Cardiac fibroblast (primary cell): Measurements from ENCODE around the gene GAS2L2.
A peak's percentile ranks its signal among the peaks of the same experiment; 100 is the strongest.

Source experiments
- DNase-seq, 2 donors: peaks; one replicate each; pipeline versions ENCODE4 v3.0.0 to v3.0.0-alpha.2; 2010; ENCODE audit warnings: low read depth in 2 of 2
- H3K4me3 ChIP-seq, 2 donors: replicated peaks in 1 of 2; 1 replicate in 1 of 2; 2 replicates in 1 of 2; pipeline ENCODE4 v1.5.1; 2011; ENCODE audit warnings: low read depth in 2 of 2, low read length in 2 of 2, mild to moderate bottlenecking in 2 of 2, moderate library complexity in 1 of 2
- CTCF ChIP-seq: IDR thresholded peaks from one replicate; pipeline ENCODE4 v1.5.1; 2011; ENCODE audit warnings: low read depth, mild to moderate bottlenecking, low read length, inconsistent platforms

GAS2L2 gene

GRCh38 chr17:35747540-35748017, 5.5 kb downstream of the GAS2L2 start:
- H3K4me3 ChIP-seq, result no peak overlapping the region
- DNase-seq, result peak; percentile 86 to 87
- peak; percentile 83 for TF ChIP-seq CTCF

- no peak overlapping the region for H3K4me3 ChIP-seq
- no peak for DNase-seq
- TF ChIP-seq CTCF, result no peak
Observed at GRCh38 chr17:35745749-35746320, 7.2 kb downstream of the GAS2L2 start.

- TF ChIP-seq CTCF, result no peak
- no peak overlapping the region for H3K4me3 ChIP-seq
- DNase-seq, result no peak
Observed at GRCh38 chr17:35745246-35745645, 7.8 kb downstream of the GAS2L2 start.

GRCh38 chr17:35744830-35745229, 8.2 kb downstream of the GAS2L2 start:
- no peak overlapping the region for H3K4me3 ChIP-seq
- TF ChIP-seq CTCF, result no peak
- no peak for DNase-seq

- DNase-seq, result peak; percentile 45 to 58
- TF ChIP-seq CTCF, result no peak
- H3K4me3 ChIP-seq, result no peak overlapping the region
Observed at GRCh38 chr17:35743626-35744328, 9.3 kb downstream of the GAS2L2 start.

GRCh38 chr17:35742896-35743477, 10.1 kb downstream of the GAS2L2 start:
- H3K4me3 ChIP-seq, result no peak overlapping the region
- no peak for TF ChIP-seq CTCF
- no peak for DNase-seq
